K562 treated with DMSO at 1 percent for 12 hours (cell line): Measurements from ENCODE around the gene SOCS4. TPM values are rescaled to one million over a fixed set of nuclear protein-coding genes. Genes with fewer than 3 reads are reported as not detected.

Experiments
- total RNA-seq: library from RNA; unstranded; fragments of 300-600 nt; gene quantifications from 2 replicates; pipeline ENCODE4 v1.2.3, GENCODE V29; 2022; ENCODE audit not compliant: insufficient read depth

SOCS4 gene
- 1.8 and 9.6 TPM in 2 replicates for total RNA-seq

GRCh38 chr14:55026793-55027561 lies at the start of gene SOCS4, which contains the start of gene WDHD1:
Gene SOCS4 (plus strand): TSS chr14:55027236. CDS start chr14:55043042, 15,806 bp downstream.
Gene WDHD1 (minus strand): TSS chr14:55027099. CDS start chr14:55026787, 312 bp downstream.

GRCh38 chr14:55051423-55052268 lies 24.6 kb downstream of the SOCS4 start, which contains the start of gene MAPK1IP1L:
Gene MAPK1IP1L (plus strand): TSS chr14:55051647. CDS start chr14:55061684, 10,037 bp downstream.

Other genes with a start within 250 kb of the SOCS4 start
- gene GCH1, start 124.4 kb upstream of the SOCS4 start, total RNA-seq: 7.8 and 14.3 TPM in 2 replicates
- 7.5 and 18.1 TPM in 2 replicates for gene WDHD1, start 137 bp upstream of the SOCS4 start, total RNA-seq
- gene MAPK1IP1L, start 24.4 kb downstream of the SOCS4 start, total RNA-seq: 23.7 and 56.9 TPM in 2 replicates
- gene LGALS3, start 102.0 kb downstream of the SOCS4 start, total RNA-seq: 10.3 and 13.5 TPM in 2 replicates
- 15.2 and 45.8 TPM in 2 replicates for gene DLGAP5, start 164.3 kb downstream of the SOCS4 start, total RNA-seq
- 8.5 and 19.0 TPM in 2 replicates for gene FBXO34, start 244.2 kb downstream of the SOCS4 start, total RNA-seq